ENCODE measurements around the gene TANK.
"Not testable (repeated sequence)": the region's sequence is repeated elsewhere in the genome, so short reads cannot be mapped to it uniquely, and the experiment has no call there.

The TANK gene

GRCh38 chr2:161279230-161279815 is 119.1 kb downstream of the TANK start:
- DNase-seq, result not testable (repeated sequence)

GRCh38 chr2:161280906-161281323 is 120.7 kb downstream of the TANK start:
- DNase-seq, result not testable (repeated sequence)

- DNase-seq, result not testable (repeated sequence)
These were observed 121.5 kb downstream of the TANK start for GRCh38 chr2:161281615-161282310.

- not testable (repeated sequence) for DNase-seq
These were observed 122.0 kb downstream of the TANK start for GRCh38 chr2:161282311-161282644.

- no peak for DNase-seq
These were observed 123.7 kb downstream of the TANK start for GRCh38 chr2:161283926-161284325.

Measured in cortex of kidney (tissue), 1 donor.